Stomach (tissue), 9 donors: ENCODE measurements around the gene USP9X. TPM values are rescaled to one million over a fixed set of nuclear protein-coding genes. Genes with fewer than 3 reads are reported as not detected.
A peak's percentile ranks its signal among the peaks of the same experiment; 100 is the strongest.

Source experiments
- DNase-seq, 2 donors: peaks; one replicate each; pipeline versions ENCODE4 v3.0.0 to v3.0.0-alpha.2; 2013 to 2019
- H3K27ac ChIP-seq, 5 donors: fragments of 200-600 bp in 4 of 5; sonication (generic) in 4 of 5; one replicate each; pipeline ENCODE4 v1.5.1; 2013 to 2019; ENCODE audit warnings: mild to moderate bottlenecking in 1 of 5, moderate library complexity in 1 of 5
- H3K27me3 ChIP-seq, 3 donors: fragments of 200-600 bp; sonication (generic); one replicate each; pipeline ENCODE4 v1.5.1; 2017 to 2019; ENCODE audit warnings: mixed run types in 1 of 3
- H3K36me3 ChIP-seq, 4 donors: fragments of 200-600 bp; sonication (generic); 1 replicate in 3 of 4; 2 replicates in 1 of 4; pipeline ENCODE4 v1.5.1; 2016 to 2019
- H3K4me1 ChIP-seq, 4 donors: fragments of 200-600 bp; sonication (generic); one replicate each; pipeline ENCODE4 v1.5.1; 2016 to 2019
- H3K4me3 ChIP-seq, 4 donors: fragments of 200-600 bp; sonication (generic) in 3 of 4; one replicate each; pipeline ENCODE4 v1.5.1; 2016 to 2019; ENCODE audit warnings: mild to moderate bottlenecking in 1 of 4
- H3K9me3 ChIP-seq, 4 donors: fragments of 200-600 bp; sonication (generic); one replicate each; pipeline ENCODE4 v1.5.1; 2016 to 2019
- EP300 ChIP-seq: sonication (generic); formaldehyde crosslinking; IDR thresholded peaks from one replicate; pipeline ENCODE4 v1.6.1; 2017; ENCODE audit warnings: antibody characterized with exemption
- POLR2A ChIP-seq, 4 donors: fragments of 450-650 bp; IDR thresholded peaks; one replicate each; pipeline ENCODE4 v1.6.1; 2016; ENCODE audit warnings: antibody characterized with exemption in 4 of 4, control low read depth in 2 of 4, mild to moderate bottlenecking in 1 of 4, moderate library complexity in 1 of 4
- POLR2AphosphoS5 ChIP-seq, 3 donors: sonication (generic); formaldehyde crosslinking; IDR thresholded peaks; one replicate each; pipeline ENCODE4 v1.6.1; 2016; ENCODE audit warnings: antibody characterized with exemption in 3 of 3
- WGBS, 5 donors: extraction: QIAGEN DNeasy Blood & Tissue Kit in 3 of 5; methylation state at CpG; one replicate each; pipeline versions ENCODE4 v1.1.5 to v1.1.7; 2013 to 2018; 5-methylcytosine and 5-hydroxymethylcytosine counted together
- intact Hi-C: fragments of 100-400 bp; cut with DNase I; formaldehyde crosslinking; loops from one replicate; pipeline ENCODE4 v1.15.1; 2023; ENCODE audit warnings: low total_unique reads
- polyA plus RNA-seq, 3 donors: library from polyadenylated mRNA; stranded (reverse); fragments of 200-250 nt; gene quantifications; one replicate each; pipeline ENCODE4 v1.2.3, GENCODE V29; 2013
- total RNA-seq, 5 donors: library from RNA; depleted of rRNA; stranded (reverse); fragments of >200 nt; gene quantifications; one replicate each; pipeline versions ENCODE4 v1.1.0 to v1.2.3, GENCODE V29; 2014 to 2016
- TF ChIP-seq, protein P1 (sequence below), 7 experiments: fragments of 450-650 bp in 4 of 7; fragments of 200-600 bp in 3 of 7; sonication (generic) in 3 of 7; IDR thresholded peaks; one replicate each; pipeline ENCODE4 v1.5.1; 2016 to 2019; ENCODE audit warnings: antibody characterized with exemption in 7 of 7, control low read depth in 2 of 7, mild to moderate bottlenecking in 1 of 7
- donor health status: healthy with polysubstance abuse.
- donor health status: Bipolar disorder and iron deficiency.
- donor health status: healthy.

USP9X gene
- total and polyA plus RNA-seq, 8 donors: 6.5 to 252 (median 52.6) TPM

DNA sequence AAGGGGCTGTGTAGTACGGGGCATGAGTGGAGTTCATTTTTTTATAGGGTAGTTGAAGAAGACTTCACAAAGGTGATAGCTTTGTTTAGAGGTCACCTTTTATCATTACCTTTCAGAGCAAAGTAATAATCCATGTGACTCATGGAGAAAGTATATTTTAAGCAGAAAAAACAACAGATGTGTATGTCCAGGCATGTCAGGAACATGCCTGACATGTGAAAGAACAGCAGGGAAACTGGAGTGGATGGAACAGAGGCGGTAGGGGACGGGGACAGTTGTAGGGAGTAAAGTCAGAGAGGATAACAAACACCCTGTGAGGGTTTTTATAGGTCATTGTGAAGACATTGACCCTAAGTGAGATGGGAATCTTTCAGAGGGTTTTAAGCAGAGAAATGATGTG lies 107.6 kb downstream of the USP9X start:
- WGBS, 5 donors: 86 to 95% (median 91%) methylated on average over 3 of the region's 3 CpGs
- Histone ChIP-seq H3K36me3 (peaks cover 4 to 98% (median 82%) of the 10 kb centered on the region in 4 donors), H3K27ac (no peak overlapping the region), H3K4me3 (no peak overlapping the region), H3K9me3 (no peaks in the 10 kb centered on the region), H3K27me3 (no peaks in the 10 kb centered on the region), H3K4me1 (no peaks in the 10 kb centered on the region)
- intact Hi-C loops: no loop called here
- no peak for DNase-seq
- TF ChIP-seq POLR2AphosphoS5 (IDR thresholded peaks at IDR 0.05): no peak
- TF ChIP-seq, protein P1, sequence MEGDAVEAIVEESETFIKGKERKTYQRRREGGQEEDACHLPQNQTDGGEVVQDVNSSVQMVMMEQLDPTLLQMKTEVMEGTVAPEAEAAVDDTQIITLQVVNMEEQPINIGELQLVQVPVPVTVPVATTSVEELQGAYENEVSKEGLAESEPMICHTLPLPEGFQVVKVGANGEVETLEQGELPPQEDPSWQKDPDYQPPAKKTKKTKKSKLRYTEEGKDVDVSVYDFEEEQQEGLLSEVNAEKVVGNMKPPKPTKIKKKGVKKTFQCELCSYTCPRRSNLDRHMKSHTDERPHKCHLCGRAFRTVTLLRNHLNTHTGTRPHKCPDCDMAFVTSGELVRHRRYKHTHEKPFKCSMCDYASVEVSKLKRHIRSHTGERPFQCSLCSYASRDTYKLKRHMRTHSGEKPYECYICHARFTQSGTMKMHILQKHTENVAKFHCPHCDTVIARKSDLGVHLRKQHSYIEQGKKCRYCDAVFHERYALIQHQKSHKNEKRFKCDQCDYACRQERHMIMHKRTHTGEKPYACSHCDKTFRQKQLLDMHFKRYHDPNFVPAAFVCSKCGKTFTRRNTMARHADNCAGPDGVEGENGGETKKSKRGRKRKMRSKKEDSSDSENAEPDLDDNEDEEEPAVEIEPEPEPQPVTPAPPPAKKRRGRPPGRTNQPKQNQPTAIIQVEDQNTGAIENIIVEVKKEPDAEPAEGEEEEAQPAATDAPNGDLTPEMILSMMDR (IDR thresholded peaks at IDR 0.05): no peak
- TF ChIP-seq EP300: no peak
- TF ChIP-seq POLR2A (IDR thresholded peaks at IDR 0.05): no peak

DNA sequence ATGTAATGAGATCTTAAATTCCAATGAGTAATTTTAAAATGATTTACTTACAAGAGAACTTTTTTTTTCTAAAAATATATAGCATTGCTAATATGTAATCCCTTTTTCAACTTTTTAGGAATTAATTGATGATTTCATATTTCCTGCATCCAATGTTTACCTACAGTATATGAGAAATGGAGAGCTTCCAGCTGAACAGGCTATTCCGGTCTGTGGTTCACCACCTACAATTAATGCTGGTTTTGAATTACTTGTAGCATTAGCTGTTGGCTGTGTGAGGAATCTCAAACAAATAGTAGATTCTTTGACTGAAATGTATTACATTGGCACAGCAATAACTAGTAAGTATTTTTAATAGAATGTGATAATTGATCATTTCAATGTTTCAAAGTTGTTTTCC lies 113.2 kb downstream of the USP9X start:
- Histone ChIP-seq H3K9me3 (no peaks in the 10 kb centered on the region), H3K27ac (no peak overlapping the region), H3K27me3 (no peaks in the 10 kb centered on the region), H3K36me3 (peaks cover 4 to 100% (median 90%) of the 10 kb centered on the region in 4 donors), H3K4me3 (no peak overlapping the region), H3K4me1 (no peaks in the 10 kb centered on the region)
- intact Hi-C loops: no loop called here
- 47 to 79% (median 73%) methylated on average over 1 of the region's 1 CpG for WGBS, 5 donors
- DNase-seq: peak in 1 of 2 donors; percentile 41
- TF ChIP-seq POLR2AphosphoS5 (IDR thresholded peaks at IDR 0.05): no peak
- no peak for TF ChIP-seq EP300
- no peak for TF ChIP-seq POLR2A (IDR thresholded peaks at IDR 0.05)
- TF ChIP-seq, protein P1 (IDR thresholded peaks at IDR 0.05): no peak

DNA sequence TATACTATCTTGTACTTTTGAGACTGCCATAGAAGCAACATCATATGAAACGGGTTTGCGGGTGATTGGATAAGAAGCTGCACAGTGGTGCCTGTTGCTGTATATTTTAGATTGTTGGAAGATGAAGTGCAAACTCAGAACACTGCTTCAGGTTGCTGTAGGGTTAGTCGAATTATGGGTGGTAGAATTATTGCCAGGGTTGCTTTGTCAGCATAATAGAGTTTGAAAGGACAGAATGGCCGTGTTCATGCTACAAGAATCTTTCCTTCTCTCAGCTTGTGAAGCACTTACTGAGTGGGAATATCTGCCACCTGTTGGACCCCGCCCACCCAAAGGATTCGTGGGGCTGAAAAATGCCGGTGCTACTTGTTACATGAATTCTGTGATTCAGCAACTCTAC lies 115.5 kb downstream of the USP9X start:
- intact Hi-C loops: no loop called here
- WGBS, 5 donors: 93 to 96% (median 94%) methylated on average over 7 of the region's 7 CpGs
- no peak for TF ChIP-seq POLR2AphosphoS5 (IDR thresholded peaks at IDR 0.05)
- no peak for TF ChIP-seq EP300
- TF ChIP-seq POLR2A (IDR thresholded peaks at IDR 0.05): no peak
- TF ChIP-seq, protein P1 (IDR thresholded peaks at IDR 0.05): no peak
- Histone ChIP-seq H3K36me3 (peaks cover 0 to 100% (median 92%) of the 10 kb centered on the region in 4 donors), H3K4me3 (no peak overlapping the region), H3K27ac (no peak overlapping the region), H3K4me1 (no peaks in the 10 kb centered on the region), H3K27me3 (no peaks in the 10 kb centered on the region), H3K9me3 (no peaks in the 10 kb centered on the region)
- DNase-seq: no peak

DNA sequence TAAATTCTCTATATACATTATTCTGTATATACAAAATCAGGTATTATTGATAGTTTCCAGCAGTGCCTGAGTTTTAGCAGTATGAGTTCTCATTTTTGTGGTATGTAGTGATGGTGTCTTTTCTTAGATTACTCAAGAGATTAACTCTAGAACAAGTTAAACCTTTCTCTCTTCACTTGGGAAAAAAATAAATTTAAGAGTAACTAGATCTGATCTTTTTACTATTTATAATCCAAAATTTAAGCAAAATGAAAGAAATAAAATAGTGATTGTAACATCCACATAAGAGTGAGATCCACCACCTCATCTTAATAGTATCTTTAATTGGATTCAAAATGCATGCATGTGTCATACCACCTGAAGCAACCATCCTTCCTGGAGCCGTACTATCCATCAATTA lies 124.6 kb downstream of the USP9X start:
- DNase-seq: no peak
- intact Hi-C loops: no loop called here
- Histone ChIP-seq H3K27me3 (no peaks in the 10 kb centered on the region), H3K4me3 (no peak overlapping the region), H3K27ac (no peak overlapping the region), H3K9me3 (peaks cover 0 to 61% (median 23%) of the 10 kb centered on the region in 4 donors), H3K4me1 (no peaks in the 10 kb centered on the region), H3K36me3 (peaks cover 5 to 91% (median 80%) of the 10 kb centered on the region in 4 donors)
- TF ChIP-seq POLR2AphosphoS5 (IDR thresholded peaks at IDR 0.05) (no peak), EP300 (no peak), POLR2A (IDR thresholded peaks at IDR 0.05) (no peak)
- TF ChIP-seq, protein P1 (IDR thresholded peaks at IDR 0.05): no peak
- WGBS, 5 donors: 83 to 100% (median 100%) methylated on average over 1 of the region's 1 CpG
